KBM-7 (cell line): ENCODE data around the gene GFRA1.

ENCODE experiments used
- DNase-seq: peaks from one replicate; pipeline ENCODE4 v3.0.0-alpha.2; 2015
- in situ Hi-C: fragments of 300-500 bp; cut with MboI; formaldehyde crosslinking; loops from 2 replicates; pipeline ENCODE4 v1.14.3; 2020; ENCODE audit warnings: low sequenced_read_pairs, low pct_unique_long_range_greater_than_20kb, mixed read lengths

The GFRA1 gene

DNA sequence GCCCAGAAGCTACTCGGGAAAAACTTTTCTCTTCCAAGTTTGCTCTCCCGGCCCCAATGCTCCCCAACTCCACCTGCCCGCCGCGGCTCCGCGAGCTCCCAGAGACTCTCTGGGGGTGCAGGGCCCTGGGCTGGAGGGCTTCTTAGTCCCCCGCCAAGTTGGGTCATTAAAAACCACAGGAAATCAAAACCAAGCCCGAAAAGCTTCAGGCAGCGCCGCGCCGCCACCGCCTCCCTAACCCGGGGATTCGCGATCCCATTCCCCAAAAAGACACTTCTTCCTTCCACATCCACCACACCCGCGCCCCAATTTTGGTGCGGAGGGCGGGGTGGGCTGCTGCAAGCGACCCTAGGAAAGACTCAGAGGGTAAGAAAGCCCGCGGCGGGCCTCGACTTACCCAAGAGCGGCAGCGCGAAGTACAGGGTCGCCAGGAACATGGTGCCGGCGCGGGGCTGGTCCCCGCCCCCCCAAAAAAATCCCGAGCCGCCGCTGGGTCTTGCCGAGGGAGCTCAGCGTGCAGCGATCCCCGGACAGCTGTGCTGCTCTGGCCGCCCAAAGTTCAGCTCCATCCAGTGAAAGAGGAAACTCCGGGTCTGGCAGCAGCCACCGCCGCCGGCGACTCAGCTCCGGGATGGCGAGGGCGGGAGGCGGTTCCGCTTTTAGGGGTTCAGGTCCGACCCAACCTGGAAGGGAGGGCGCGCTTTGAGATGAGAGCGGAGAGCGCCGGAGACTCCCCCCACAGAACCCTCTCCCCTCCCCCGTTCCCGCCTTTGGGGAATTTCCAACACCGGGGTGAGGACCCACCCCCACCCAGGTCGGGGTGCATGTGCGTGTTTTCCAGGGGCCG lies 1.2 kb downstream of the GFRA1 start:
- DNase-seq = no peak
- in situ Hi-C loops = no loop called here

DNA sequence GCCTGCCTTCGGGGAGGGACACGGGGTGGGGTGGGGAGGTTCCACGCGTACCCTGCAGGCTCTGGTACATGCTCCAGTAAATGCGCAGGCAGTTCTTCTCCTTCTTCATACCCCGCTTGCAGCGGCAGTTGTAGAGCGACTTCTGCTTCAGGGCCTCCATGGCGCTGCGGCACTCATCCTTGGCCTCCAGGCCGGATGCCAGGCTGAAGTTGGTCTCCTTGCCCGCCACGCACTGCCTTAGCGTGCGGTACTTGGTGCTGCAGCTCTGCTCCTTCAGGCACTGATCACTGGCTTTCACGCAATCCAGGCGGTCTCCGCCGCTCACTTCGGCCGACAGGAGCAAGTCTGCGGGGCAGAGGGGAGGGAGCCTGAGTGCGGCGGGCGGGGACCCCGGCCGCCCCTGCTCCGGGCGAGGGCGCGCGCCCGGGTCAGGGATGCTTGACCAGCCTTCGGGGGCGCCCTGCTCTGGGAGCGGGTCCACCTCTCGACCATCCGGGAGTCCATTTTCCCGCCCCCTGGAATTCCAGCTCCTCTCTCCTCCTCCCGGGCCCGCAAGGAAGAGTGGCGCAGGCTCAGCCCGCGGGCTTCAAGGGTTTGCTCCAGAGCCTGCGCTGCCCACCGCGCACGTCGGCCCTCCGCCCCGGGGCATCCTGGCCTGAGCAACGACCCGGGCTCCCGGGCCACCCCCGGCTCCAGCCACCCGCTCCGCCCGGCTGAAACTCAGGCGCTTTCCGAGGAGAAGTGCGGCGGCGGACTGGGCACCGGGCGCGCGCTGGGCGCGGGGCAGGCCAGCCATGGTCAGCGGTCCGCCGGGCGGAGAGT lies 2.0 kb downstream of the GFRA1 start:
- in situ Hi-C loops = no loop called here

DNA sequence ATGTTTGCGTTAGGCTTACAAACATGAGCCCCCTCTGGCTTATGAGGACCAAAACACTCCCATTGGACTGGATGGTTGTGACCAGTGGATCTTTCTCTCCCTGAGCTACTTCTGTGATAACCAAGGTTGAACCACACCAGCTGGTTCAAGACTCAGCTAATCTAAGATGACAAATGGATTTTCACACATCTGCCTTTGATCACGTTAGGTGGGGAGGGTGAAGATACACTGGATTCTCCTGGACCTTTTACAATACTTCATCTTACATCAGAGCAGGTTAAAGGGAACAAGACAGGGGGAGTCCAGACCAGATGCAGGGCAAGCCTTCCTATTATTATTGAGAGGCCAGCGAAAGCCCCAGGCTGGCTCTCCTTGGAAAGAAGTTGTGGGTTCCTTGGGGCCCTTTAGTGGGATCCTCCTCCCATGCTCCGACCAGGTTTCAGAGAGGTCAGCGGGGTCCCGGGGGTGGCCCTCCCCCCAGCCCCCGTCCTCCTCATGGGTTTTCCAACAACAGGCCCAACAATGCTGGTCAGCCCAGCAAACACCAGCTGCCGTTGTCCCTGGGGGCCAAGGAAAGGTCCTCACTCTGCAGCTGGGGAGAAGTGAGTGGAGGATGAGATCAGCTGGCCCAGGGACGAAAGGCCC lies 2.8 kb downstream of the GFRA1 start:
- no peak for DNase-seq
- in situ Hi-C loops = no loop called here

More for the DNA sequence above, 2.0 kb downstream of the GFRA1 start:
- DNase-seq = no peak

DNA sequence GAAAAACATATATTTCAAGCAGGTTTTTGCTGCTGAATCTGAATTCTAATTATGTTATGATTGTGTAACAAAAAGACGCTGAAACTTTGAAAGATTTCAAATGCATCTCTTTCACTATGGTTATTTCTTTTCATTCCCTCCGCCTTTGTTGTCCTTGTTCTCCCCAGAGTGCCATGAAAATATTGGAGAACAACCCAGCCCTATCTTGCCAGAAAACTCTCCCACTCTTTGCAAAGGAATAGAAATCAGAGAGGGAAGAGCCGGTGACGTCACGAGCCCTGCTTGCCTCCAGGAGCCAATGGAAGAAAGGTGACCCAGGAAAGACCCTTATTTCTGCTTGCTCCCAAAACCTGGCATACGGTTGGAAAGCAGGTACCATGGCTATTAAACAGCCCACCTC lies 3.4 kb downstream of the GFRA1 start:
- no peak for DNase-seq
- in situ Hi-C loops = no loop called here

DNA sequence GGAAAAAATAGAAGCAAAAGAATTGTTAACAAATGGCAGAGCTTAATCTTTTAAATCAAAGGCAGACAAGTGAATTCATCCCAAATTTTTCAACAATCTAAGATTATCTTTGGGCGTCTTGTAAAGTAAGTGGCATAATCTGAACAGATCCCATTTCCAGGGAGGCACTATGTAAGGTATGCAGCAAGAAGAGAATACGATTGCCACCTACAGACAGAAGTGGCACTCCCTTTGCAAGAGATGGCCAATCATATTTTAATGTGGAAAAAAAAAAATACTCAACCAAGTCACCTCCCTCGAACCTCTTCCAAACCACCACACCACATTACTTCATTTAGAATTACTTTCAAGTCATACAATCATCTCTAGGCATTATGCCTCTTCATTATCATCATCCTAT lies 4.0 kb downstream of the GFRA1 start:
- DNase-seq = no peak
- in situ Hi-C loops = no loop called here

DNA sequence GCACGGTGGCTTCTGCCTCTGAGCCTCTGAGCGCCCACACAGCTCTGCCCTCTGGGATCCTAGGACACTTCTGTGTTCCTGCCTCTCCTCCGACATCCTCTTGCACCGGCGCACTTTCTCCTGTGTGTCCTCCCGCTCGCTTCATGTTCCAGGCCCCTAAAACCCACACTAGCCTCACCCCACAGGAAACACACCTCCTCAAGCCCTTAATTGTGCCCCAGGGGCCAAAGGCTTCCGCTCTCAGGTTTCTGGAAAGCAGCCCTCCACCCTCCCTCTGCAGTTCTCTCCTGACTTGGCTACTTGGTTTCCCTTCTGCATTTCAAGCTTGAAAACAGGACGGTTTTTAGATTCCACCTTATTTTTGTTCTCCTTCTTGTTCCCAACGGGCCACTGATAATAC lies 7.3 kb downstream of the GFRA1 start:
- no peak for DNase-seq
- in situ Hi-C loops = no loop called here

DNA sequence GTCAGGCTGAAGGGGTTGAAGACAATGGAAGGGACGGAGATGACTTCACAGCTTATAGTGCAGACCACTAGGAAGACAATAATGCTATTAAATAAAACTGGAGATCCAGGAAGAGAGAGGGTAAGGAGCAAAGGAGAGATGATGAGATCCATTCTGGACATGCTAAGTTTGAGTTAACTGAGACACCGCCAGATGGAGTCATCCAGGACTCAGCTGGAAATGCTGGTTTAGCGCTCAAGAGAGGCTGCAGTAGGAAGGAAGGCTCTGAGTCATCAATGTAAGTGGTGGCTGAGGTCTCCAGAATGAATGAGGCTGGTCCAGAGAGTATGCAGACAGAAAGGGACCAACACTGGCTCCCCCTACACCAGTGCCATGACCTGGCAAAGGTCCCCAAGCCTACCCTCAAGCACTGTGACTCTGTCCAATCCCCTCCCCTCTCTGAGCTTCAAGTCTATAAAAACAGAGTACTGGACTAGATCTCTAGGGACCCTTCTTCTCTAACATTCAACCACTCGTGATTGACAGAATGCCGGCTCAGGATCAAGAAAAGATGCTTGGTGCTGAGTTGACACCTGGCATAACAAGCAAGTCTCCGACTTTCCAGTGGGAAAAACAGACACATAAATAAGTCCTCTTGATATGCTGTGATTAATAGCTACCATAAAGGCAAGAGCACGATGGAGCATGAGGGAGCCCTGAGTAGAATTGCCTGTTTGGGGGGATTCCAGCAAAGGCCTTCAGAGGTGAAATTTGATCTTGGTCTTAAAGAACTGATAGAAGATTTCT lies 8.9 kb downstream of the GFRA1 start:
- no peak for DNase-seq
- in situ Hi-C loops = no loop called here

DNA sequence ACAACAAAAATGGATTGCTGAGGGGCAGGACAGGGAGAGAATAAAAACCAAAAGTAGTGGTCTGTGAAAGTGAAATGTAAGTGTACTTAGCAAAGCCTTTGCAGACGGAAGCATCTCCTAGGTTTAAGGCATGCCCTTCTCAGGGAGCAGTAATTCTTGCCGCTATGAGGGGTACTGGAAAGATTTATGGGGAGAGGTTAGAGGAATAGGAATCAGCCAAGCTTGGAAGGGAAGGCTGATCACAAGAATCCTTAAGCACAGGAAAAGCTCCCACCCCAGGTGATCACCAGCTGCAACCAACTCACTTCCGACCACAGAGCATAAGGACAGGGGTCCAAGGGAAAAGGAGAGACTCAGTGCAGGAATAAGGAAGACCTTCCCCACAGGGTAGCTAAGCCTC lies 10.3 kb downstream of the GFRA1 start:
- in situ Hi-C loops = no loop called here
- no peak for DNase-seq

DNA sequence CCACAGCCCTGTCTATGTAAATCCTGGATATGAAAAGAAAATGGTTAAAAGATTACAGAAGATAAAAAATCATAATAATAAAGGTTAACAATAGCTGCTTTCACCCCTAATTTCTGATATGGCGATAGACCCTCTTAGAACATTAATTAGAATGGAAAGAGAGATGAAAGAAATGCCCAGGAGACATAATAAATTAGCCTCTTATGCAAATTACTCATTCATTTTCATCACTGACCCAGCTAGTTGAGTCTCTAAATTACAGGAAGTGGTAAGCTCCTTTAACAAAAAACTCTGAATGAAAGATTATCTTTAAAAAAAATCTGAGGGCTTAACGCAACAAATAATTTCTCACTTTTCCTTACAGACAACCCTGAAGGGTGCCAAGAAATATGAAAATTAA lies 12.4 kb downstream of the GFRA1 start:
- no peak for DNase-seq
- in situ Hi-C loops = no loop called here

DNA sequence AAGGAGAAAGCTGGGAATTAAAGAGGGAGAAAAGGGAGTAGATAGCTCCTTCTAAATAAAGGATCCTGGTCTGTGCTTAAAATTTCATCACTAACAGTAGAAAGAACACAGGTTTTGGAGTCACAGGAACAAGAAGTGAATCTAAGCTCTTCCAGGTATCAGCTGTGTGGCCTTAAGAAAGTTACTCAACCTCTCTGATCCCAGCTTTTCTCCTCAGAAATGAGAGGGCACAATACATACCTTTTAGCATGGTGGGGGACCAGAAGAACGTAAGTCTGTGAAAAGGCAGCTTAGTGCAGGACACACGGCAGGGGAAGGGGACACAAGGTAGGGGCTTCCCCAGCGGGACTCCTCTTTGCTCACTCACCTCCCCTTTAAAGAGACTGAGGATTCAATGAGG lies 13.4 kb downstream of the GFRA1 start:
- DNase-seq = no peak
- in situ Hi-C loops = no loop called here

DNA sequence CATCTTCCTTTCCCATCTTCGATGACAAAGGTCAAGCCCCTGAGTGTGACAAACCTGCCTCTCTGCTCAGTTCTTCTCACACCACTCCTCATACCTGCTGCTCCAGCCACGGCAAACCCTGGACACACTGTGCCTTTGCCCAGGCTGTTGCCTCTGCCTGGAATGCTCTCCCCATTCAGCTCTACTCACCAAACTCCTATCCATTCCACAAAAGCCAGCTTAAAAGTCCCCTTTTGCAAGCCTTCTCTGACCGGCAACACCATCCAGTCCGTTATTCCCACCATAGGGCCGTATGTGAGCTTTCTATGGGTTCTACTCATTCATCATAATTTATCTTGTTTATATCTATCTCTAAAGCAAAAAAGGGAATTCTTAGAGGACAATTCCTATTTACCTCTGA lies 15.2 kb downstream of the GFRA1 start:
- in situ Hi-C loops = no loop called here

DNA sequence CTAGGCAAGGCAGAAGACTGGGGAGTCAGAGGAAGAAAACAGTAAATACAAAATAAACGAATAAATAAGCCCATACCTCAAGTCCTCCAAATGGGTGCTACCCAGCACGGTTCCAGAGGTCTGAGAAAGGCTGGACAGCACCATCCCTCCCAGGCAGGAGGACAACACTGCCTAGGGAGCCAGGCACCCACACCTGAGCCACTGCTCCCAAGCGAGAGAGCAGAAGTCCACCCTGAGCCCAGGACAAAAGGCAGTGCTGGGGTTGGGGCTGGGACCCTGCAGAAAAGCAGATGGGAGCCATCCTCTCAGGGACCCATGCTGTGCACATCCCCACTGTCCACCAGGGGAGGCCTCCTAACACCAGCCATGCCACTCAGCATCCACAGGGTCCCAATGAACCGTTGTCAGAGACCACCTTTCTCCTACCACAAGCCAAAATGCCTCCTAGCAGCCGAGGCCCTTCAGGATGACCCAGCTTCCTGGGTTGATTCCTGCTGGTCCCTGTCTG lies 16.2 kb downstream of the GFRA1 start:
- DNase-seq = no peak
- in situ Hi-C loops = no loop called here

More for the DNA sequence above, 15.2 kb downstream of the GFRA1 start:
- DNase-seq = no peak

DNA sequence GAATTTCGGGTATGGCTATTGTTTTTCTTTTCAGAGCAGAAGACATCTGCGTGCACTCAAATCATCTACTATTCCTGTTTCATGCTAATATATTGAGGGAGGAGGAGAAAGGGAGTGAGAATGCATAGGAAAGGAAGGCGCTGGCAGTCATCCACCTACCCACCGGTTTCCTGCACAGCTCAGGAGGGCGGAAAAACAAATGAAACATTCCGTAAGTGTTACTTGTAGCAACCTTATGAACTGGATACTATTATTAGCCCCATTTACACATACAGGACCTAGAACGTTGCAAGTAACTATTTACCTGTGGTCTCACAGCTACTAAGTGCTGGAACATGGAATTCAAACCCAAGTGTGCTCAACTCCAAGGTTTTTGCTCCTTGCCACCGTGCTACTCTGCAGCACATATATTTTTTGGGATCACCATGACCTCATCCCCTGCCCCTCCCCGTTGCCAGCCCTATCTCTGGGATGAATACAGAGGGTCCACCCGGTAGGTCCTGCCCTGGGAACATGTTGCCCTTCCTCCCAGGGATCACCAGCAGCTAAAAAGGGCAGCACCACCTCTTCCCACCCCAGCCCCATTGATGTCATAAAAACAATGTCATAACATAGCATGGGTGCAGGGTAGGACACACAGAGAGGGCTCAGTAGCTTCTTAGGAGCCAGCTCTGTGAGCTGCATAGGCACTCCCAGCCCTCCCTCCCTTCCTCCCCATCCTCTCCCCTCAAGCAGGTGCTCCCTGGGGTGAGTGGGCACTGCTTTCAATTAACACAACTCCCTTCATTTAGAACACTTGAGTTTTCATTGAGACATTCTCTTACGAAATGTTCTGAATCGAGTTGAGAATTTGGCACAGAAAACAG lies 16.9 kb downstream of the GFRA1 start:
- no peak for DNase-seq
- in situ Hi-C loops = no loop called here

DNA sequence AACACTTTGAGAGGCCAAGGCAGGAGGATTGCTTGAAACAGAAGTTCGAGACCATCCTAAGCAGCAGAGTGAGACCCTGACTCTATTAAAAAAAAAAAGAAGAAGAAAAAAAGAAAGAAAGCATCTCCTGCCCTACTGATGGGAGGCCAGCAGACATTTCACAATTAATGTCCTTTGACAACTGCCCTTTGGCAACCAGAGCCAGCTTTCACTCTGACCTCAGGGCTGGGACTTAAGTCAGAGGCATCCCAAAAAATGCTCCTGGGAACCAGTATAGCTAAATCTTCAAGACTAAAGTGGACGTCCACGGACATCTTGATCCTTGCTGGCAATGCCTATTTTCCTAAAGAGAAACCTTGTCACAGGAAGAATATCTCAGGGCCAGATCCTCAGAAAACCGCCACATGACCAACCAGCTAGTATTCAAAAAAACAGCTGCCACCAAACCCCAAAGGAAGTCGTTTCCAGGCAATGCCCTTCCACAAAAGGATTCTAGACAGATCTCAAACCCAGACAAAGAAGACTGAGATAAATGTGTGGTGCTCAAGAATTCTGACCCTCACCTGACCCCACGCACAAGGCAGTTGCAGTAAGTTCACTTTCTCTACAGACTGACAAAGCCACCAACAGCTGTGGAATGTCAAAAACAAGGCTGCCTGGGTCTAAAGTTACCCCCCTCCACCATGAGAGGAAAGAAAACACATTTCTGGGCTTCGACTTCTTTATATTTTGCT lies 18.4 kb downstream of the GFRA1 start:
- in situ Hi-C loops = no loop called here
- no peak for DNase-seq

DNA sequence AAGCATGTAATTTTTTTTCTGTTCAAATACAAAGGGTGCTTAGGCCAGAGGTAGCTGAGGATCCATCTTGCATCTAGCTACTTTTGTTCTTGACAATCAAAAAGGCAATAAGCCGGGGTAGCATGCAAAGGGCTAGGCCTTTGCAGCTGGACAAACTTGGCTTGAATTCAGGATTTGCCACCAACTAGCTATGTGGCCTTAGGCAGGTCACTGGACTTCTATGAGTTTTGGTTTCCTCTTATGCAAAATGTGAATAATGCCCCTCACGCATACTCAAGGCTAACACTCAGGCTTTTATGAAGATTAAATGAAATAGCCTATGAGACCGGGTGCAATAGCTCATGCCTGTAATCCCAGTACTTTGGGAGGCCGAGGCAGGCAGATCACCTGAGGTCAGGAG lies 19.3 kb downstream of the GFRA1 start:
- no peak for DNase-seq
- in situ Hi-C loops = no loop called here

DNA sequence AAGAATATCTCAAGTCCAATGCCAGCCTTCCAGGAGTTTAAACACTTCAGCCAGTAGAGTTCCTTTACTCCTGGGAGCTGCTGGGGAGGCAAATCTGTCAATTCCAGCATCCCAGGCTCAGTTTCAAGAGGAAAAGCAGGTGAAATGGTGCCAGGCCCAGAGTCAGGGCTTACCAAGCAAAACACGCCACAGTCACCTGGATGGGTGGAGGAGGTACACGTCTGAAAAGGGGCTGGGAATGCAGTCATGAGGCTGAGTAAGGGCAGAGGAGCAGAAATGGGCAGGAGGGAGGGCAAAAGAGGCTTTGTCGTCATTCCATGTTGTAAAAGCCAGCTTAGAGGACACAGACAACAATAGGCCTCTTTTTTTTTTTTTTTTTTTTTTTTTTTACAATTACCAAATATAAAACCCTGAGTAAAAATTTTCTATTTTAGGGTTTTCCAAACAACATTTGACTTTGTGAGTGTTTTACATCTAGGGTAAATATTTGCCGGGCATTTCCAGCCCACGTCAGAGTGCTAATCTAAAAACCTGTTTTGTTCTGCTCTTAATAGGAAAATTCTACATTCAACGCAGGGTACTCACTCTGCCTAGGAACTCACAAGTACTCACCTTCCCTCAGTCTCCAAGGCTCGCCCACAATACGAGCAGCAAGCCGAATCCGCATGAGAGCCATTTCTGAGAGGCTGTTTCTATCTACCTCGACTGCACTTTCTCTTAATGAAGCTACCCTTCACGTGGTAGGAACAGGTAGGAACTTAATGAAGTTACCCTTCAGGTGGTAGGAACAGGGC lies 21.2 kb downstream of the GFRA1 start:
- in situ Hi-C loops = no loop called here
- no peak for DNase-seq

DNA sequence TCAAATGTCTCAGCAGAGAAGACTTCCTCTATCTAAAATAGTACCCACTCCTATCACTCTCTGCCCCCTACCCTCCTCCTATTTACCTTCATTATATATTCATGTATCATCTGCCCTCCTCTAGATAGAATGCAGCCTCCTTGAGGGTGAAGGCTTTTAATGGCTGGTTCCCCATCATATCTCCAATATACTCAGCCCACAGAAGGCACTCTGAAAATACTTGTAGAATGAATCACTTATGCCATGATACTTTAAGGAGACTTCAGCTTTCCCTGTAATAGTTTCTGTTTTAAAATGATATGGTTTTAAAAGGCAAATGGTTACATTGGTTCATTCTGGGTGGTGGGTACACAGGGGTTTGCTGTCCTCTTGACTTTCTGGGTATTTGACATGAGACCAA lies 25.3 kb downstream of the GFRA1 start:
- in situ Hi-C loops = no loop called here
- DNase-seq = no peak
